Endodermal cell (in vitro differentiated cells): ENCODE data around the gene NAPB. TPM values are rescaled to one million over a fixed set of nuclear protein-coding genes. Genes with fewer than 3 reads are reported as not detected.

ENCODE experiments used
- DNase-seq: peaks from one replicate; pipeline ENCODE4 v3.0.0-alpha.2; 2017
- H3K27ac ChIP-seq: 2 replicates; pipeline ENCODE4 v1.5.1; 2013; ENCODE audit warnings: mild to moderate bottlenecking, low read depth, low read length, moderate library complexity
- H3K27me3 ChIP-seq: 2 replicates; pipeline ENCODE4 v1.6.1; 2013; ENCODE audit warnings: mild to moderate bottlenecking, low read length, moderate library complexity; ENCODE audit not compliant: insufficient read depth, control insufficient read depth, poor library complexity, severe bottlenecking
- H3K36me3 ChIP-seq: 2 replicates; pipeline ENCODE4 v1.7.0; 2013; ENCODE audit warnings: mild to moderate bottlenecking, low read length, moderate library complexity; ENCODE audit not compliant: control insufficient read depth, insufficient read depth
- H3K4me1 ChIP-seq: one replicate; pipeline ENCODE4 v1.7.0; 2013; ENCODE audit warnings: low read length; ENCODE audit not compliant: control insufficient read depth, insufficient read depth
- H3K4me3 ChIP-seq: 2 replicates; pipeline ENCODE4 v1.5.1; 2013; ENCODE audit warnings: mild to moderate bottlenecking, low read length, moderate library complexity
- H3K9ac ChIP-seq: 2 replicates; pipeline ENCODE4 v1.6.1; 2013; ENCODE audit warnings: mild to moderate bottlenecking, low read length, moderate library complexity; ENCODE audit not compliant: poor library complexity, severe bottlenecking; ENCODE audit errors: extremely low read depth
- H3K9me3 ChIP-seq: 2 replicates; pipeline ENCODE4 v1.6.1; 2013; ENCODE audit warnings: mild to moderate bottlenecking, low read length, moderate library complexity; ENCODE audit not compliant: control insufficient read depth
- H3K27ac Mint-ChIP-seq: 2 replicates; pipeline ENCODE4 v1.8.0; 2020; ENCODE audit warnings: mixed read lengths
- H3K27me3 Mint-ChIP-seq: 2 replicates; pipeline ENCODE4 v1.8.0; 2021; ENCODE audit warnings: mild to moderate bottlenecking, mixed read lengths; ENCODE audit not compliant: insufficient read depth
- H3K36me3 Mint-ChIP-seq: 2 replicates; pipeline ENCODE4 v1.8.0; 2020; ENCODE audit warnings: low read depth, mixed read lengths
- H3K4me1 Mint-ChIP-seq: 2 replicates; pipeline ENCODE4 v1.8.0; 2020; ENCODE audit warnings: mixed read lengths
- H3K4me3 Mint-ChIP-seq: 2 replicates; pipeline ENCODE4 v1.8.0; 2020; ENCODE audit warnings: mild to moderate bottlenecking, moderate library complexity, mixed read lengths
- H3K9me3 Mint-ChIP-seq: 2 replicates; pipeline ENCODE4 v1.8.0; 2020; ENCODE audit warnings: mild to moderate bottlenecking, mixed read lengths
- WGBS, 2 experiments: methylation state at CpG; one replicate each; pipeline versions ENCODE4 v1.1.5 to v1.1.7; 2013; ENCODE audit warnings: missing lambda C conversion rate in 2 of 2, mixed read lengths in 1 of 2; ENCODE audit not compliant: insufficient coverage in 1 of 2, insufficient read length in 1 of 2; 5-methylcytosine and 5-hydroxymethylcytosine counted together
- total RNA-seq, 2 donors: library from RNA; stranded (reverse); fragmentation: NEBNext Ultra II Directional in 1 of 2; extraction: Animal tissue kit (Norgen Biotek cat#: 25700) in 1 of 2; gene quantifications; 2 replicates in 1 of 2; 3 replicates in 1 of 2; pipeline ENCODE4 v1.2.1, GENCODE V29; 2021
- TF ChIP-seq, protein P1 (sequence below): fragments of 200-600 bp; sonication (generic); conservative IDR thresholded peaks from 2 replicates; pipeline ENCODE4 v1.5.0; 2021; ENCODE audit warnings: antibody characterized with exemption, mild to moderate bottlenecking

Gene NAPB
- total RNA-seq, 2 donors from 2014 or later: 15.7 to 16.5 TPM

DNA sequence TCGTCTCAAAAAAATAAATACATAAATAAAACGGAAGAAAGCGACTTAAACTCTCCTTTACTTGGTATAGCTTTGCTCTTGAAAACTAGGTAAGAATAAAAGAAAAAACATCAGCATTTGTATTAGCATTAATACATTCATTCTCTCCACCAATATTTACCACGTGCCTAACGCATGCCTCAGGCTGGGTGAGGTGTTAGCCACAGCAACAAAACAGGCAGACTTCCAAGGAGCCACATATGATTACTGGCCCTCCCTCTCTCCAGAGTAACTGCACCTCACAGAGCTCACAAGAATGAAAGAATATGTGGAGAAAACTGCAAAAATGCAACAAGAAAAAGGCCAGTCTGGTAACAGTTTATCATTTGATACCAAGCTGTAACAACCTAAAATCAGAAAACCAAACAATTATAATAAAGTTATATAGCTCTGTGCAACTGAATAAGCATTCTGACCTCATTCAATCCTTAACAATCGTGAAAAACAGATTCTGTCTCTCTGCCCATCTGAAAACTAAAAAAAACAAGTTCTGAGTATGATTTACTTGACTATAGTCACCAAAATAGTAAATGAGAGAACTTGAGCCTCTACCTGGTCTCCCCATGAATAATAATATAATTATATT, 5.2 kb downstream of the NAPB start:
- Histone ChIP-seq H3K9ac (no peak overlapping the region), H3K4me3 (no peak overlapping the region), H3K36me3 (no peaks in the 10 kb centered on the region), H3K27me3 (no peaks in the 10 kb centered on the region), H3K9me3 (no peaks in the 10 kb centered on the region), H3K27ac (no peak overlapping the region), H3K4me1 (peaks cover 3% of the 10 kb centered on the region)
- H3K4me3 Mint-ChIP-seq: no peak overlapping the region
- peaks cover 6% of the 10 kb centered on the region for H3K36me3 Mint-ChIP-seq
- no peak for DNase-seq
- H3K9me3 Mint-ChIP-seq: no peaks in the 10 kb centered on the region
- H3K4me1 Mint-ChIP-seq: peaks cover 30% of the 10 kb centered on the region
- no peak overlapping the region for H3K27ac Mint-ChIP-seq
- TF ChIP-seq, protein P1, sequence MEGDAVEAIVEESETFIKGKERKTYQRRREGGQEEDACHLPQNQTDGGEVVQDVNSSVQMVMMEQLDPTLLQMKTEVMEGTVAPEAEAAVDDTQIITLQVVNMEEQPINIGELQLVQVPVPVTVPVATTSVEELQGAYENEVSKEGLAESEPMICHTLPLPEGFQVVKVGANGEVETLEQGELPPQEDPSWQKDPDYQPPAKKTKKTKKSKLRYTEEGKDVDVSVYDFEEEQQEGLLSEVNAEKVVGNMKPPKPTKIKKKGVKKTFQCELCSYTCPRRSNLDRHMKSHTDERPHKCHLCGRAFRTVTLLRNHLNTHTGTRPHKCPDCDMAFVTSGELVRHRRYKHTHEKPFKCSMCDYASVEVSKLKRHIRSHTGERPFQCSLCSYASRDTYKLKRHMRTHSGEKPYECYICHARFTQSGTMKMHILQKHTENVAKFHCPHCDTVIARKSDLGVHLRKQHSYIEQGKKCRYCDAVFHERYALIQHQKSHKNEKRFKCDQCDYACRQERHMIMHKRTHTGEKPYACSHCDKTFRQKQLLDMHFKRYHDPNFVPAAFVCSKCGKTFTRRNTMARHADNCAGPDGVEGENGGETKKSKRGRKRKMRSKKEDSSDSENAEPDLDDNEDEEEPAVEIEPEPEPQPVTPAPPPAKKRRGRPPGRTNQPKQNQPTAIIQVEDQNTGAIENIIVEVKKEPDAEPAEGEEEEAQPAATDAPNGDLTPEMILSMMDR: no peak
- WGBS, 2 experiments: 94% methylated on average over 6 of the region's 6 CpGs; no CpG with 5 or more reads in 1 of the 2 experiments
- H3K27me3 Mint-ChIP-seq: no peaks in the 10 kb centered on the region

DNA sequence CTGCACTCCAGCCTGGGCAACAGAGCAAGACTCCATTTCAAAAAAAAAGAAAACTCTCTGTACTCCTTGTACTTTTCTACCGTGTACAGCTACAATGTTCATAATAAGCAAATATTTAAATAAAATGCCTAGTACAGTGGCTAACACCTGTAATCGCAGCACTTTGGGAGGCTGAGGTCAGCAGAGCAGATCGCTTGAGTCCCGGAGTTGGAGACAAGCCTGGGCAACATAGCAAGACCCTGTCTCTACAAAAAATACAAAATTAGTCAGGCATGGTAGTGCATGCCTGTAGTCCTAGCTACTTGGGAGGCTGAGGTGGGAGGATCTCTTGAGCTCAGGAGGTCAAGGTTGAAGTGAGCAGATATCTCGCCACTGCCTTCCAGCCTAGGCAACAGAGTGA, 5.7 kb downstream of the NAPB start:
- peaks cover 3% of the 10 kb centered on the region for H3K4me1 ChIP-seq
- TF ChIP-seq, protein P1: no peak
- no peaks in the 10 kb centered on the region for H3K36me3 ChIP-seq
- no peak overlapping the region for H3K4me3 ChIP-seq
- H3K27me3 Mint-ChIP-seq: no peaks in the 10 kb centered on the region
- H3K27ac Mint-ChIP-seq: no peak overlapping the region
- H3K9me3 ChIP-seq: no peaks in the 10 kb centered on the region
- WGBS, 2 experiments: 93 to 96% methylated on average over 4 to 5 of the region's 5 CpGs
- no peaks in the 10 kb centered on the region for H3K9me3 Mint-ChIP-seq
- no peak overlapping the region for H3K4me3 Mint-ChIP-seq
- no peak overlapping the region for H3K27ac ChIP-seq
- peaks cover 30% of the 10 kb centered on the region for H3K4me1 Mint-ChIP-seq
- H3K9ac ChIP-seq: no peak overlapping the region
- H3K36me3 Mint-ChIP-seq: peaks cover 6% of the 10 kb centered on the region
- H3K27me3 ChIP-seq: no peaks in the 10 kb centered on the region
- DNase-seq: no peak

DNA sequence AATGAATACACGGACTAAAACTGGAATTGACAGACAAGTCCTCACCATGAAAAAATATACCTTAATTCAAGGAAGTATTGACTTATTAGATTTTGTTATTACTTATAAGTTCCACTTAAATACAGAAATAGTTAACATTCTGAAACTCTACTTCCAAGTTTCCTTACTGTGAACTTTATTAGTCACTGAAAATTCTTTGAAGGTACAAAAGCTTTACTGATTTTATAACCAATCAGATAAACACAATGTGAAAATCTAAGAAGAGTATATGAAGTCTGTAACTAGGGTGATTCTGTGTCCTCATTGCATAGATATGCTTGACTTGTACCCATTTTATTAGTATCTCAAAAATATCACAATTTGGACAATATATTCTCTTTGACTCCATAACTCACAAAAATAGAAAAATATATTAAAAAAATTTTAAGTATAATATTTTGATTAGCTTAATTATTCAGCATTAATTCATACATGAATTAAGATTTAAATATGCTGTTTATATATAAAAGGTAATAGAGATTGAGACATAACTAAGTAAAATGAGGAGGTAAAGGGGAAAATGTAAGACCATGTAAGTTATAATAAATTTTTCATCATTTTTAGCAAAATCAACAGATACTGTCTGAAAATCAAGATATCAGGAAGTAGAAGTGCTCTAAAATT, 6.6 kb downstream of the NAPB start:
- Mint-ChIP-seq H3K4me3 (no peak overlapping the region), H3K9me3 (no peaks in the 10 kb centered on the region), H3K27me3 (no peaks in the 10 kb centered on the region), H3K27ac (no peak overlapping the region), H3K36me3 (peaks cover 6% of the 10 kb centered on the region), H3K4me1 (peaks cover 31% of the 10 kb centered on the region)
- H3K36me3 ChIP-seq: no peaks in the 10 kb centered on the region
- no peak overlapping the region for H3K9ac ChIP-seq
- H3K9me3 ChIP-seq: no peaks in the 10 kb centered on the region
- TF ChIP-seq, protein P1: no peak
- peaks cover 2% of the 10 kb centered on the region for H3K4me1 ChIP-seq
- H3K4me3 ChIP-seq: no peak overlapping the region
- no peak for DNase-seq
- H3K27ac ChIP-seq: no peak overlapping the region
- H3K27me3 ChIP-seq: no peaks in the 10 kb centered on the region
- 80% methylated on average over 1 of the region's 1 CpG; no CpG with 5 or more reads in 1 of the 2 experiments for WGBS, 2 experiments
